NT2/D1 (cell line): ENCODE results near the gene NTM.

Experiments used
- DNase-seq: peaks from one replicate; pipeline ENCODE4 v3.0.0-alpha.2; 2011; ENCODE audit warnings: low read depth, low spot score
- H3K27me3 ChIP-seq: 2 replicates; pipeline ENCODE4 v1.6.0; 2011; ENCODE audit warnings: mild to moderate bottlenecking; ENCODE audit not compliant: insufficient read length, insufficient read depth
- H3K36me3 ChIP-seq: 2 replicates; pipeline ENCODE4 v1.6.1; 2011; ENCODE audit warnings: mild to moderate bottlenecking, low read length, mixed read lengths; ENCODE audit not compliant: insufficient read depth, insufficient read length
- H3K4me1 ChIP-seq: 2 replicates; pipeline ENCODE4 v1.5.1; 2011; ENCODE audit not compliant: insufficient read depth, insufficient read length
- H3K4me3 ChIP-seq: 2 replicates; pipeline ENCODE4 v1.5.1; 2011; ENCODE audit warnings: low read depth; ENCODE audit not compliant: insufficient read length
- H3K9ac ChIP-seq: 2 replicates; pipeline ENCODE4 v1.6.0; 2011; ENCODE audit warnings: low read depth; ENCODE audit not compliant: insufficient read length
- H3K9me3 ChIP-seq: 2 replicates; pipeline ENCODE4 v1.5.1; 2011; ENCODE audit warnings: mild to moderate bottlenecking, low read length; ENCODE audit not compliant: insufficient read depth
- SUZ12 ChIP-seq: IDR thresholded peaks from 2 replicates; pipeline ENCODE4 v1.6.1; 2011; ENCODE audit not compliant: insufficient read length, insufficient read depth; ENCODE audit errors: extremely low read depth
- YY1 ChIP-seq: IDR thresholded peaks from 2 replicates; pipeline ENCODE4 v1.6.1; 2011; ENCODE audit not compliant: insufficient read length, insufficient read depth
- ZNF274 ChIP-seq: IDR thresholded peaks from 2 replicates; pipeline ENCODE4 v1.6.1; 2011; ENCODE audit warnings: mild to moderate bottlenecking, low read depth, low read length

The NTM gene

GRCh38 chr11:131832079-131832478, 461.7 kb downstream of the NTM start:
- Histone ChIP-seq H3K36me3 (no peaks in the 10 kb centered on the region), H3K4me3 (no peak overlapping the region), H3K4me1 (no peaks in the 10 kb centered on the region), H3K9ac (no peak overlapping the region), H3K9me3 (no peaks in the 10 kb centered on the region), H3K27me3 (no peaks in the 10 kb centered on the region)
- no peak for TF ChIP-seq SUZ12
- TF ChIP-seq YY1: no peak
- TF ChIP-seq ZNF274: no peak
- no peak for DNase-seq

- Histone ChIP-seq H3K9me3 (no peaks in the 10 kb centered on the region), H3K9ac (no peak overlapping the region), H3K4me3 (no peak overlapping the region), H3K36me3 (no peaks in the 10 kb centered on the region), H3K27me3 (no peaks in the 10 kb centered on the region), H3K4me1 (no peaks in the 10 kb centered on the region)
- no peak for DNase-seq
- TF ChIP-seq YY1 (no peak), ZNF274 (no peak), SUZ12 (no peak)
Observed at GRCh38 chr11:131833366-131833765, 463.0 kb downstream of the NTM start.

- Histone ChIP-seq H3K9me3 (no peaks in the 10 kb centered on the region), H3K4me1 (no peaks in the 10 kb centered on the region), H3K27me3 (no peaks in the 10 kb centered on the region), H3K36me3 (no peaks in the 10 kb centered on the region), H3K4me3 (no peak overlapping the region), H3K9ac (no peak overlapping the region)
- no peak for TF ChIP-seq ZNF274
- TF ChIP-seq YY1: no peak
- TF ChIP-seq SUZ12: no peak
- DNase-seq: no peak
Observed at GRCh38 chr11:131837562-131837961, 467.1 kb downstream of the NTM start.

- H3K27me3 ChIP-seq: no peaks in the 10 kb centered on the region
- no peak overlapping the region for H3K4me3 ChIP-seq
- DNase-seq: no peak
- TF ChIP-seq YY1 (no peak), SUZ12 (no peak), ZNF274 (no peak)
- no peaks in the 10 kb centered on the region for H3K9me3 ChIP-seq
- H3K4me1 ChIP-seq: no peaks in the 10 kb centered on the region
- H3K9ac ChIP-seq: no peak overlapping the region
- H3K36me3 ChIP-seq: no peaks in the 10 kb centered on the region
Observed at GRCh38 chr11:131838016-131838415, 467.6 kb downstream of the NTM start.

GRCh38 chr11:131839326-131839725, 468.9 kb downstream of the NTM start:
- no peaks in the 10 kb centered on the region for H3K9me3 ChIP-seq
- no peak overlapping the region for H3K9ac ChIP-seq
- H3K27me3 ChIP-seq: no peaks in the 10 kb centered on the region
- DNase-seq: no peak
- no peaks in the 10 kb centered on the region for H3K36me3 ChIP-seq
- TF ChIP-seq SUZ12: no peak
- no peak for TF ChIP-seq YY1
- TF ChIP-seq ZNF274: no peak
- no peaks in the 10 kb centered on the region for H3K4me1 ChIP-seq
- H3K4me3 ChIP-seq: no peak overlapping the region

- Histone ChIP-seq H3K4me3 (no peak overlapping the region), H3K4me1 (no peaks in the 10 kb centered on the region), H3K36me3 (no peaks in the 10 kb centered on the region), H3K9ac (no peak overlapping the region), H3K9me3 (no peaks in the 10 kb centered on the region), H3K27me3 (no peaks in the 10 kb centered on the region)
- TF ChIP-seq YY1: no peak
- TF ChIP-seq ZNF274: no peak
- no peak for TF ChIP-seq SUZ12
- DNase-seq: no peak
Observed at GRCh38 chr11:131840545-131840944, 470.1 kb downstream of the NTM start.

- no peaks in the 10 kb centered on the region for H3K4me1 ChIP-seq
- no peak overlapping the region for H3K9ac ChIP-seq
- no peaks in the 10 kb centered on the region for H3K9me3 ChIP-seq
- no peak for TF ChIP-seq YY1
- TF ChIP-seq SUZ12: no peak
- no peak for TF ChIP-seq ZNF274
- H3K27me3 ChIP-seq: no peaks in the 10 kb centered on the region
- no peak for DNase-seq
- no peak overlapping the region for H3K4me3 ChIP-seq
- H3K36me3 ChIP-seq: no peaks in the 10 kb centered on the region
Observed at GRCh38 chr11:131841028-131841427, 470.6 kb downstream of the NTM start.
